ENCODE measurements around the gene CDH23.

DNA sequence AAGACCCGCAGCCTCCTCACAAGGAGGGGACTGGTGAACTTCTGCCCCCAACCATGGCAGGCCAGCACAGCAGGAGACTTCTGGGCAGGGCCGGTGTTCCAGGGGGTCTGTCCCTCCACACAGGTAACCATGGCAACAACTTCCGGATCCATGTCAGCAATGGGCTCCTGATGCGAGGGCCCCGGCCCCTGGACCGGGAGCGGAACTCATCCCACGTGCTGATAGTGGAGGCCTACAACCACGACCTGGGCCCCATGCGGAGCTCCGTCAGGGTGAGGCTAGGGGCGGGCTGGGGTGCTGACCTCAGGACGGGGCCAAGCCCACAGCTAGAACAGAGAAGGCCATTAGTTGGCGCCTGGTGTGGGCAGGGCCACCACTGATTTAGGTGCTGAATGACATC, 328.5 kb downstream of the CDH23 start:
- TF ChIP-seq TARDBP (IDR thresholded peaks at IDR 0.05), result no peak
- TF ChIP-seq FOXA1 (IDR thresholded peaks at IDR 0.05), result no peak
- TF ChIP-seq, protein P1, sequence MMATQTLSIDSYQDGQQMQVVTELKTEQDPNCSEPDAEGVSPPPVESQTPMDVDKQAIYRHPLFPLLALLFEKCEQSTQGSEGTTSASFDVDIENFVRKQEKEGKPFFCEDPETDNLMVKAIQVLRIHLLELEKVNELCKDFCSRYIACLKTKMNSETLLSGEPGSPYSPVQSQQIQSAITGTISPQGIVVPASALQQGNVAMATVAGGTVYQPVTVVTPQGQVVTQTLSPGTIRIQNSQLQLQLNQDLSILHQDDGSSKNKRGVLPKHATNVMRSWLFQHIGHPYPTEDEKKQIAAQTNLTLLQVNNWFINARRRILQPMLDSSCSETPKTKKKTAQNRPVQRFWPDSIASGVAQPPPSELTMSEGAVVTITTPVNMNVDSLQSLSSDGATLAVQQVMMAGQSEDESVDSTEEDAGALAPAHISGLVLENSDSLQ (IDR thresholded peaks at IDR 0.05), result no peak
- TF ChIP-seq CTBP1 (IDR thresholded peaks at IDR 0.05; ENCODE audit: borderline replicate concordance), result no peak

Data from HEK293T (cell line).